SK-N-SH (cell line): ENCODE data around the gene CD6. TPM values are rescaled to one million over a fixed set of nuclear protein-coding genes. Genes with fewer than 3 reads are reported as not detected.

Experiments
- CTCF ChIA-PET: fragments of 300-600, 350-600 bp; formaldehyde crosslinking; extraction: SDS; loops from one replicate; lab custom pipeline; 2021; lab: Yijun Ruan, JAX
- POLR2A ChIA-PET: fragments of 350-600 bp; sonication (Branson Sonifier 250); formaldehyde crosslinking; extraction: SDS; loops from one replicate; lab custom pipeline; 2020; ENCODE audit warnings: antibody characterized with exemption, inconsistent platforms; lab: Yijun Ruan, JAX
- DNase-seq: peaks from one replicate; pipeline ENCODE4 v3.0.0; 2012
- H2AFZ ChIP-seq: fragments of 200-600 bp; sonication (generic); 2 replicates; pipeline ENCODE4 v1.8.1; 2016; ENCODE audit warnings: antibody characterized with exemption, mild to moderate bottlenecking, low read depth
- H3F3A ChIP-seq: fragments of 200-600 bp; sonication (generic); replicated peaks from 2 replicates; pipeline ENCODE3; 2016; ENCODE audit warnings: antibody characterized with exemption, mild to moderate bottlenecking; ENCODE audit not compliant: insufficient read depth
- H3K27ac ChIP-seq, 2 experiments: fragments of 200-500 bp in 1 of 2; fragments of 200-600 bp in 1 of 2; sonication (Bioruptor generic) in 1 of 2; sonication (generic), shearing (Covaris generic) in 1 of 2; 2 replicates each; pipeline versions ENCODE4 v1.5.1 to v1.6.1; 2014 to 2016; ENCODE audit warnings: low read depth in 2 of 2, inconsistent platforms in 1 of 2, low read length in 1 of 2, mild to moderate bottlenecking in 1 of 2, mixed read lengths in 1 of 2
- H3K27me3 ChIP-seq: fragments of 200-600 bp; sonication (generic), shearing (Covaris generic); 2 replicates; pipeline ENCODE4 v1.6.1; 2016; ENCODE audit warnings: mixed run types; ENCODE audit not compliant: insufficient read depth
- H3K36me3 ChIP-seq, 2 experiments: fragments of 200-500 bp in 1 of 2; fragments of 200-600 bp in 1 of 2; sonication (Bioruptor generic) in 1 of 2; sonication (generic) in 1 of 2; replicated peaks in 1 of 2; 2 replicates each; pipeline versions ENCODE3 to v1.5.1; 2014 to 2016; ENCODE audit warnings: low read length in 1 of 2, mild to moderate bottlenecking in 1 of 2; ENCODE audit not compliant: insufficient read depth in 2 of 2, control insufficient read depth in 1 of 2
- H3K4me1 ChIP-seq, 2 experiments: fragments of 200-500 bp in 1 of 2; fragments of 200-600 bp in 1 of 2; sonication (Bioruptor generic) in 1 of 2; sonication (generic), shearing (Covaris generic) in 1 of 2; 2 replicates each; pipeline versions ENCODE4 v1.5.1 to v1.6.1; 2014 to 2016; ENCODE audit warnings: low read depth in 1 of 2, low read length in 1 of 2, mixed run types in 1 of 2; ENCODE audit not compliant: insufficient read depth in 2 of 2, control insufficient read depth in 1 of 2
- H3K4me2 ChIP-seq: fragments of 200-600 bp; sonication (generic), shearing (Covaris generic); 2 replicates; pipeline ENCODE4 v1.6.1; 2017; ENCODE audit warnings: mixed run types
- H3K4me3 ChIP-seq, 2 experiments: fragments of 200-500 bp in 1 of 2; fragments of 200-600 bp in 1 of 2; sonication (Bioruptor generic) in 1 of 2; sonication (generic), shearing (Covaris generic) in 1 of 2; 2 replicates each; pipeline versions ENCODE4 v1.5.1 to v1.8.1; 2014 to 2016; ENCODE audit warnings: low read depth in 2 of 2, inconsistent platforms in 1 of 2, low read length in 1 of 2, mild to moderate bottlenecking in 1 of 2, mixed read lengths in 1 of 2, moderate library complexity in 1 of 2
- H3K79me2 ChIP-seq: fragments of 200-600 bp; sonication (generic); 2 replicates; pipeline ENCODE4 v1.8.1; 2017; ENCODE audit warnings: mild to moderate bottlenecking; ENCODE audit not compliant: insufficient read depth
- H3K9ac ChIP-seq: fragments of 200-600 bp; sonication (generic); 2 replicates; pipeline ENCODE4 v1.6.1; 2017; ENCODE audit warnings: mixed run types
- H3K9me2 ChIP-seq: fragments of 200-600 bp; sonication (generic); 2 replicates; pipeline ENCODE4 v1.6.1; 2017; ENCODE audit warnings: mixed run types
- H3K9me3 ChIP-seq: fragments of 200-600 bp; sonication (generic); 2 replicates; pipeline ENCODE4 v1.6.1; 2017; ENCODE audit warnings: mixed run types, mild to moderate bottlenecking, moderate library complexity
- H4K20me1 ChIP-seq: fragments of 200-600 bp; sonication (generic); 2 replicates; pipeline ENCODE4 v1.6.1; 2017; ENCODE audit warnings: mild to moderate bottlenecking, mixed run types; ENCODE audit not compliant: insufficient read depth
- CHD2 ChIP-seq: fragments of 150-350 bp; IDR thresholded peaks from 2 replicates; pipeline ENCODE4 v1.6.1; 2018; ENCODE audit warnings: low read length; ENCODE audit not compliant: partially characterized antibody
- EZH2phosphoT487 ChIP-seq: fragments of 200-600 bp; sonication (generic); IDR thresholded peaks from 2 replicates; pipeline ENCODE4 v1.6.1; 2017; ENCODE audit warnings: low read depth, mixed run types, mild to moderate bottlenecking, antibody characterized with exemption, moderate library complexity, borderline replicate concordance
- FOSL2 ChIP-seq: IDR thresholded peaks from 2 replicates; pipeline ENCODE4 v1.4.0; 2012; ENCODE audit warnings: low read depth, mild to moderate bottlenecking, moderate library complexity, borderline replicate concordance
- FOXJ3 ChIP-seq: sonication (generic); formaldehyde crosslinking; IDR thresholded peaks from 2 replicates; pipeline ENCODE4 v1.5.1; 2020; ENCODE audit warnings: mild to moderate bottlenecking, missing genetic modification reagents
- NRF1 ChIP-seq: IDR thresholded peaks from 2 replicates; pipeline ENCODE4 v1.6.1; 2012; ENCODE audit warnings: low read depth, mild to moderate bottlenecking, low read length
- RAD21 ChIP-seq: IDR thresholded peaks from 2 replicates; pipeline ENCODE4 v1.6.1; 2012; ENCODE audit warnings: mild to moderate bottlenecking, low read length
- RCOR1 ChIP-seq: fragments of 150-350 bp; IDR thresholded peaks from 2 replicates; pipeline ENCODE4 v1.6.1; 2017; ENCODE audit warnings: antibody characterized with exemption, low read length
- RFX5 ChIP-seq: IDR thresholded peaks from 2 replicates; pipeline ENCODE4 v1.6.1; 2012; ENCODE audit warnings: mild to moderate bottlenecking, improper control_type of control experiment, low read length
- RXRA ChIP-seq: IDR thresholded peaks from 2 replicates; pipeline ENCODE4 v1.4.0; 2012; ENCODE audit warnings: low read depth, mild to moderate bottlenecking, borderline replicate concordance
- SMC3 ChIP-seq: IDR thresholded peaks from 2 replicates; pipeline ENCODE4 v1.6.1; 2012; ENCODE audit warnings: low read depth, low read length, improper control_type of control experiment
- TAF1 ChIP-seq: IDR thresholded peaks from 2 replicates; pipeline ENCODE4 v1.6.1; 2012; ENCODE audit warnings: low read depth, mild to moderate bottlenecking, low read length, moderate library complexity, borderline replicate concordance
- YY1 ChIP-seq: IDR thresholded peaks from 2 replicates; pipeline ENCODE4 v1.4.0; 2012; ENCODE audit warnings: low read depth, mild to moderate bottlenecking
- WGBS: methylation state at CpG from one replicate; pipeline ENCODE4 v1.1.6; 2017; ENCODE audit warnings: low lambda C conversion rate; 5-methylcytosine and 5-hydroxymethylcytosine counted together
- polyA plus RNA-seq, 3 experiments: library from polyadenylated mRNA; depleted of rRNA; stranded (reverse); fragments of >200 nt; gene quantifications; 2 replicates each; pipeline ENCODE4 v1.2.3, GENCODE V29; 2012
- TF ChIP-seq, protein P1 (sequence below): IDR thresholded peaks from 2 replicates; pipeline ENCODE4; 2012
- TF ChIP-seq, protein P2 (sequence below): IDR thresholded peaks from 2 replicates; pipeline ENCODE4 v1.4.0; 2012; ENCODE audit warnings: low read depth, borderline replicate concordance
- TF ChIP-seq, protein P3 (sequence below): IDR thresholded peaks from 2 replicates; pipeline ENCODE4 v1.4.0; 2012; ENCODE audit warnings: low read depth

The CD6 gene
- polyA plus RNA-seq, 1 of the 3 experiments (the other 2 are of a cell fraction): not detected

DNA sequence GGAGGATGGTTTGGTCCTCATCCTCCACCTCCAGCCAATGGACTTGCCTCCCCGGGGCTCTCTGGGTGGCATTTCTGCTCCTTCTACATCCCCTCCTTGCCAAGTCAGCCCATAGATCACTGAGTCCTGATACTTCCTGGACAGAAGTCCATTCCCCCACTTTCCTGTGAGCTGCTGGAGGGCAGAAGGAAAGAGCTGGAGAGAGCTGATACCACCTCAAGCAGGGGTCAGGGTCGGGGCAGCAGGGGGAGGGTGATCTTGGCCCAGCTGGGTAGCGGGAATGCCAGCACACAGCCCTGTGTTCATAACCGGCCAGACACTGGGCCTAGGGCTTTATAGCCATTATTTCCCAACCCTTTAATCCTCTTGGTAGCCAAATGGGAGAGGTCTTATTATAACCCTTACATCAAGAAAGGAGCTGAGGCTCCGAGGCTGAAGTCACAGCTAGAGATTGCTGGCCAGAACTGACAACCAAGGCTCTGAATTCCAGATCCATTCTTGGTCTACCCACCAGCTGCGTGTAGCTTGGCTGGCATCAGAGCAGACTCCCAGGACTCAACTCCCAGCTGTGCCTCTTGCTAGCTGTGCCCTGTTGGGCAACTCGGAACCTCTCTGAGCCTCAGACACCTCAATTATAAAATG lies 39.9 kb downstream of the CD6 start:
- no peaks in the 10 kb centered on the region for H3F3A ChIP-seq
- 65% methylated on average over 6 of the region's 7 CpGs for WGBS
- H3K27me3 ChIP-seq: peaks cover 10% of the 10 kb centered on the region; the same call in 1 of the 2 replicates
- peak; percentile 57 for DNase-seq
- CTCF ChIA-PET: interaction anchor here (0.7 kb wide), 1 partner anchor 112 kb away, joined by 3 read pairs; no protein-coding TSS in a partner anchor
- POLR2A ChIA-PET: no interaction called here
- H3K9ac ChIP-seq: no peak overlapping the region
- no peak overlapping the region for H3K4me3 ChIP-seq
- no peak overlapping the region for H3K27ac ChIP-seq
- no peak overlapping the region for H2AFZ ChIP-seq
- H3K4me1 ChIP-seq: peaks cover 0 to 20% of the 10 kb centered on the region in 2 experiments; a peak in 1 of 4 replicates
- H3K4me2 ChIP-seq: no peak overlapping the region
- no peaks in the 10 kb centered on the region for H3K79me2 ChIP-seq
- H4K20me1 ChIP-seq: no peaks in the 10 kb centered on the region
- H3K36me3 ChIP-seq: no peaks in the 10 kb centered on the region
- H3K9me2 ChIP-seq: no peaks in the 10 kb centered on the region
- H3K9me3 ChIP-seq: no peaks in the 10 kb centered on the region
- TF ChIP-seq NRF1 (no peak), FOSL2 (no peak), RCOR1 (no peak), RFX5 (no peak), EZH2phosphoT487 (no peak), SMC3 (no peak), FOXJ3 (CRISPR knock-in tag) (no peak), CHD2 (no peak), TAF1 (no peak), YY1 (no peak), RXRA (no peak)
- TF ChIP-seq, protein P1, sequence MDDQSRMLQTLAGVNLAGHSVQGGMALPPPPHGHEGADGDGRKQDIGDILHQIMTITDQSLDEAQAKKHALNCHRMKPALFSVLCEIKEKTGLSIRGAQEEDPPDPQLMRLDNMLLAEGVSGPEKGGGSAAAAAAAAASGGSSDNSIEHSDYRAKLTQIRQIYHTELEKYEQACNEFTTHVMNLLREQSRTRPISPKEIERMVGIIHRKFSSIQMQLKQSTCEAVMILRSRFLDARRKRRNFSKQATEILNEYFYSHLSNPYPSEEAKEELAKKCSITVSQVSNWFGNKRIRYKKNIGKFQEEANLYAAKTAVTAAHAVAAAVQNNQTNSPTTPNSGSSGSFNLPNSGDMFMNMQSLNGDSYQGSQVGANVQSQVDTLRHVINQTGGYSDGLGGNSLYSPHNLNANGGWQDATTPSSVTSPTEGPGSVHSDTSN: no peak
- TF ChIP-seq, protein P2, sequence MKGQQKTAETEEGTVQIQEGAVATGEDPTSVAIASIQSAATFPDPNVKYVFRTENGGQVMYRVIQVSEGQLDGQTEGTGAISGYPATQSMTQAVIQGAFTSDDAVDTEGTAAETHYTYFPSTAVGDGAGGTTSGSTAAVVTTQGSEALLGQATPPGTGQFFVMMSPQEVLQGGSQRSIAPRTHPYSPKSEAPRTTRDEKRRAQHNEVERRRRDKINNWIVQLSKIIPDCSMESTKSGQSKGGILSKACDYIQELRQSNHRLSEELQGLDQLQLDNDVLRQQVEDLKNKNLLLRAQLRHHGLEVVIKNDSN: no peak
- TF ChIP-seq, protein P3, sequence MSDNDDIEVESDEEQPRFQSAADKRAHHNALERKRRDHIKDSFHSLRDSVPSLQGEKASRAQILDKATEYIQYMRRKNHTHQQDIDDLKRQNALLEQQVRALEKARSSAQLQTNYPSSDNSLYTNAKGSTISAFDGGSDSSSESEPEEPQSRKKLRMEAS: no peak

DNA sequence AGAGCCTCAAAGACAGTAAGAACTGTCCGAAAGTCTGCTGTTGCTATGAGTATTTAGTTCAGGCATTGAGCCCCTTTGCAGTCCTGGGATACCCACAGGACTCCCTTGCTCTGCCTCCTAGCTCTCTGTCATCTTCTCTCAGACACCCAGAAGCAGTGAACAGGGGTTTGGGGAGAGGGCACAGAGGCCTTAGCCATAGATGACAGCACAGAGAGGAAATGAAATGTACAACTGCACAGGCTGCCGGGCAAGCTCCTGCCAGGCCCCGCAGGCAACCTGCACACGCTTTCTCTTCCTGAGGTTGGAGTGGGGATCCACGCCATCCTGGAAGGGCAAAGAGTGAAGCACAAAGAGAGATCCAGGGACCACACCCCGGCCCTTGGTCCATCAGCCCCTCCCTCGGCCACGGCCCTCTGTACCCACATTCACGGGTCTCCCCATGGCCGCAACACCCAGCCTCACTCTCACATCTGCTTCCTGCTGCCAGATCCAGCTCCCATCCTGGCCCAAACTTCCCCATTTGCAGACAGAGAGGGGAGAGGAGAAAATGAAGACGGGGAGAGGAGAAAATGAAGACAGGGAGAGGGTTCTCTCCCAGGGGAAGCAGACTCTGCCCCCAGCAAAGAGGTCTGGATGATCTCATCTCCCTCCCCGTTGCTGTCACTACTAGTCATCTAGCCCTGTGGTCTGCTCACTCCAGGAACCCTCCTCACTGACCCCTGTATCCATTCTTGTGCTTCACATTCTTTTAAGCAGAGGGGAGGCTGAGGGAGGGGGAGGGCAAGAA lies 40.7 kb downstream of the CD6 start:
- Histone ChIP-seq H3K9me2 (no peaks in the 10 kb centered on the region), H3K4me2 (no peak overlapping the region; the same call in 1 of the 2 replicates), H3K27ac (no peak overlapping the region; a peak in 1 of 4 replicates), H3K4me3 (no peak overlapping the region), H3K27me3 (peaks cover 2% of the 10 kb centered on the region; the same call in 1 of the 2 replicates), H3K4me1 (peaks cover 0 to 20% of the 10 kb centered on the region in 2 experiments; a peak in 1 of 4 replicates), H3K79me2 (no peaks in the 10 kb centered on the region), H3K36me3 (no peaks in the 10 kb centered on the region), H4K20me1 (no peaks in the 10 kb centered on the region), H2AFZ (no peak overlapping the region), H3K9ac (no peak overlapping the region), H3K9me3 (no peaks in the 10 kb centered on the region), H3F3A (no peaks in the 10 kb centered on the region)
- ChIA-PET POLR2A (no interaction called here), CTCF (interaction anchor here (0.7 kb wide), 1 partner anchor 113 kb away, joined by 3 read pairs; no protein-coding TSS in a partner anchor)
- no peak for TF ChIP-seq TAF1
- TF ChIP-seq RFX5: no peak
- no peak for TF ChIP-seq RAD21
- peak; percentile 54 for DNase-seq
- WGBS: 57% methylated on average over 12 of the region's 12 CpGs
